NCI-H2196 treated with DMSO at 0.1 percent for 48 hours (cell line): ENCODE measurements around the gene PDE7B.

Experiments
- DNase-seq: peaks from one replicate; lab custom pipeline; 2025; ENCODE audit not compliant: unreplicated experiment; lab: John Stamatoyannopoulos, UW

PDE7B gene

GRCh38 chr6:136022224-136022874, 170.8 kb downstream of the PDE7B start:
- DNase-seq: no peak

DNA sequence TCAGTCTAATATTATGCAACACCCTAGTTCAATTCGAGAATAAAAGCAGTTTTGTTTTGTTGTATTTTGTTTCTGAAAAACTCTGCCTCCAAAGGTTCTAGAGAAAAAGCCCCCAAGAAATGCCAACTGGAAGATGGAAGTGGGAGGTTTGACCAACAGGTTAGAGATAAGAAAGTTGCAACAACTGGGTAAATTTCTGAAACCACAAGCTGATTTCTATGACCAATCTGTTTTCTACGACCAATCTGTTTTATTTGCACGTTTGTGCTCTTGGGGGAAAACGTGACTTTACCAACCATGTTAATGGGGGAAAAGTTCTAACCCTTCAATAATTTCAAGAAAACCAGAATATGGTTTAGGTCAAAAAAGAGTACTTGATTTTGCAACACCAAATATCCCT, 173.2 kb downstream of the PDE7B start:
- no peak for DNase-seq

- no peak for DNase-seq
Observed at GRCh38 chr6:136025736-136026135, 174.2 kb downstream of the PDE7B start.

- DNase-seq: no peak
Observed at GRCh38 chr6:136030131-136030530, 178.6 kb downstream of the PDE7B start.

GRCh38 chr6:136031982-136032381, 180.5 kb downstream of the PDE7B start:
- no peak for DNase-seq

DNA sequence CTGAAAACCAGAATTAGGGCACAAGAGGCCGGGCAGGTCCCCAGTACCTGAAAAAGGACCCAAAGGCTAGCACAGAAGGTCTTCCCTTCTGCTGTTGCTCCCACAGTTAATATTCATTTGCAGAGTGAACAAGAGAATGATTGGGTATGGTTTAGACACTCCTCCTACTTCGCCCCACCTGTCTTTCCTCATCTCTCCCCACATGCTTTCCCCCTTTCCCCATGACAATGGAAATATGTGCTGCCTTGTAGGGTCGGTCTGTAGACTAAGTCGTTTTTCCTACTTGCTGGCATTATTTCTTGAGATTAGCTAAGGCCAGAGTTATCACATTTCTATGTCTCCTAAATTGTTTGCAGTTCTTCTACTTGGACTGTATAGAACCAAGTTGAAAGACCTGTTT, 181.9 kb downstream of the PDE7B start:
- no peak for DNase-seq

GRCh38 chr6:136034422-136034821, 182.9 kb downstream of the PDE7B start:
- no peak for DNase-seq

- DNase-seq: no peak
Observed at GRCh38 chr6:136035378-136036070, 184.0 kb downstream of the PDE7B start.

DNA sequence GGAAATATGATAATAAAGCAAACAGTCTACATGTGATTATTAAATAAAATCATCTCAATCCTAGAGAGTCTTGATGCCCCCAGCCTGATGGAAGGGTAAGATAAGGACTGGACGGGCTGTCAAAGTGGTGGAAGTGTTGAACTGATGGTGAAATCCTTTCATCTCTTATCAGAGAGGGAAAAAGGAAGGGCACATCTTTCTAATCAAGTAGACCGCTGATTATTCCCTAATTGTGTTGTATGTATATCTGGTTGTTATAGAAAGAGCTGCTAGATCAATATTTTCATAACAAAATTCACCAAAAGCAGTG, 184.5 kb downstream of the PDE7B start:
- DNase-seq: no peak

GRCh38 chr6:136036601-136037000, 185.1 kb downstream of the PDE7B start:
- no peak for DNase-seq

DNA sequence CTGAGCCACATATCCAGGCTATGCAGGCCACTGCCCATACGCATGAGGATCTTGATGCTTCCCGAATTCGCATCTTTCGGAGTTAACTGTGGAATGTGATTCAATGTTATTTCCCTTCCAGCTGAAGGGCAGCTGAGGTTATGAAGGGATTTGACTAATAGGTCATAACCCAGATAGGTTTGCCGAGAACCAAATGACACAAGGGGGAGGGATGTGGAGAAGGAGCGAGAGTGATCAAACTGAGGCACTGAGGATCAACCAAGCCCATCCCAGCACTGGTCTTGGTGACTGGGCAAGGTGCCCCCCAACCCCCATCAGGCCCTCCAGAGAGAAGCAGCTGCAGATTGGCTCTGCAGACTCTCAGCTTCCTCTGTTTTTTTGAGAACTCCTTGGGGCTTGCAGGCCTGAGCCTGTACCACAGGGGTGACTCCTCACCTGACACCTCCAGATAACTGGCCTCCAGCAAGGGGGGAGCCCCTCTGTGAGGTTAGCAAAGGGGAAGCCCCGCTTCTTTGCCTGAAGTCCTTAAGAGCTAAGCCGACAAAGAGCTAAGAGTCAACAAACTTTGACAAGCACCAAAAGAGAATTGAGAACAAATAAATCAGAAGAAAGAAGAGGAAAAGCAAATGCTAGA, 185.9 kb downstream of the PDE7B start:
- no peak for DNase-seq

GRCh38 chr6:136037876-136038460, 186.5 kb downstream of the PDE7B start:
- DNase-seq: no peak

DNA sequence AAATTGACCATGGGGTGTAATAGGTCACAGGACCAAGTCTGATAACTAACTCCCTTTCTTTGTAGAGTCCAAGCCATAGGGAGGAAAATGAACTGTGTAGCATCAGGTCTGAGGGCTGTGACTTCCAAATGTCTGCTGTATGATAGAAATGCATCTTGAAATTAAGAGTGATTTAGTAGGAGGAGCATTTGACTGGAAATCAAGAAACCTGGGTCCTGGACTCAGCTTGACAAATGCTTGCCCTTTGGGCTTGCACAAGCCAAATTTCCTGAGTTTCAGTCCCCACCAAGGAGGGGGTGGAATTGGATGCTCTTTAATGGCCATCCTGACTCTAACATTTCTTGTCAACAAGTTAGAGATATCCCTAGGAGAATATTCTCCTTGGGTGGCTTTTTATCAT, 187.0 kb downstream of the PDE7B start:
- no peak for DNase-seq

- no peak for DNase-seq
Observed at GRCh38 chr6:136039185-136039584, 187.7 kb downstream of the PDE7B start.

GRCh38 chr6:136050475-136050874, 199.0 kb downstream of the PDE7B start:
- DNase-seq: no peak

DNA sequence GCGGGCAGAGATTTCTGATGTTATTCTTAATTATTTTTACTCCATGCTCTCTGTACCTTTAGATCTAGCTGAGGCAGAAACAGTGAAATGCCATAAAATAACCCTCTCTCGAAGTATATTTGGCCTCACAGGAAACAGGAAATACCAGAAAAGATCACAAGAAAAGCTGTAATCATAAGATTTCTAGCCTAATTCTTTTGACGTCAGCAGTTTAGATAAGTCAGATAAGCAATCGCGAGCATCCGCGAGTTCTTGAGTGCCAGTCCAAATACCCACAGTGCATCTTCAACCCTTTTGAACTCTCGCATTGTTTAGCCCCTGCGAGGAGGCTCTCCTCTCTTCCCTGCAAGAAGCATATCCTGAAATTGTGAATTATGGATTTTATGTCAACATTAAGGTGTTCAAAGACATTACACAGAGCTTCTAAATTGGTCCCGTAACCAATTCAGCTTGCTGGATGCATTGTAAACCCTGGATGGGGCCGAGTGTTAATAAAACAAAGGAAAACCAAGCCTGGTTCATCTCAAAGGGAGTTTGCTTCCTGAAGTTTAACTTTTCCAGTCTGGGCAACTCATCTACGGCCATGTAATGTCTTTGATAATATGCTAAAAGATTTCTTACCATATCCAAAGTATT, 199.8 kb downstream of the PDE7B start:
- no peak for DNase-seq

GRCh38 chr6:136052031-136052430, 200.5 kb downstream of the PDE7B start:
- DNase-seq: no peak

- no peak for DNase-seq
Observed at GRCh38 chr6:136058852-136059251, 207.4 kb downstream of the PDE7B start.

GRCh38 chr6:136059308-136059707, 207.8 kb downstream of the PDE7B start:
- no peak for DNase-seq

DNA sequence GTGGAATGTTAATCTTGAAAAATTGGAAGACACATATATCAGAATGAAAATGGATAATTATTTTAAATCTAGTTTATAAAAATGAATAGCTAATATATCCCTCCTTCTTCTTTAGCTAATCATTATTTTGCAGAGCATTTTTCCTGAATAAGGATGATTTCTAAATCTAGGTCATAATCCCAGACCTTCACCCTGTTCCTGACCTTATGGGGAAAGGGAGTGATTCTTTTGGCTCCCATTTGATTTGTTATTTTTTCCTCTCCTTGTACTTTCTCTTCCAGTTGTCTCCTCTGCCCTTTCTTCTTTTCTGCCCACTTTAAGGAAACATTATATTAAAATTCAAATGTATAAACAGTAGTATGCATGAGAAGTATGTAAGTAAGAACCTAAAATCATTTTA, 208.6 kb downstream of the PDE7B start:
- DNase-seq: no peak

- DNase-seq: no peak
Observed at GRCh38 chr6:136060759-136061158, 209.3 kb downstream of the PDE7B start.

DNA sequence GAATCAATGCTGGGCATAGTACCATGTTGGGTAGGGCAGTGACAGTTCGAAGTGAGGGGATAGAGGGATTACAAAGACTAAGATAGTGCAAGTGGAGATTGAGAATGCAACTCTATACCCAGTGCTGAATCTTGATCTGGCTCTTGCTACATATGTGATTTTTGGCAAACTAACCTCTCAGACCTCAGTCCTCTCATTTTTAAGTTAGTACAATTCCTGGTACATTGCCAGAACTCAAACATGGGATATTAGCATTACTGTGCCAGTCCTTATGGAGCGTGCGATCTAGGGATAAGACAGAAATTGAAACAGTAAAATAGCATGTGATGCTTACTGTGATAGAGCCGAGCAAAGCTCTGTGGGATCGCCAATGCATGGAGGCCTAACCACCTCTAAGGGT, 210.2 kb downstream of the PDE7B start:
- no peak for DNase-seq
